HK-2 (cell line): ENCODE measurements around the gene TRA2B.
A peak's percentile ranks its signal among the peaks of the same experiment; 100 is the strongest.
"Not testable (repeated sequence)": the region's sequence is repeated elsewhere in the genome, so short reads cannot be mapped to it uniquely, and the experiment has no call there.

ENCODE experiments used
- DNase-seq: peaks from one replicate; pipeline ENCODE4 v3.0.0-alpha.2; 2018; ENCODE audit not compliant: unreplicated experiment

TRA2B gene

GRCh38 chr3:185927501-185928200, 10.2 kb downstream of the TRA2B start:
- no peak for DNase-seq

DNA sequence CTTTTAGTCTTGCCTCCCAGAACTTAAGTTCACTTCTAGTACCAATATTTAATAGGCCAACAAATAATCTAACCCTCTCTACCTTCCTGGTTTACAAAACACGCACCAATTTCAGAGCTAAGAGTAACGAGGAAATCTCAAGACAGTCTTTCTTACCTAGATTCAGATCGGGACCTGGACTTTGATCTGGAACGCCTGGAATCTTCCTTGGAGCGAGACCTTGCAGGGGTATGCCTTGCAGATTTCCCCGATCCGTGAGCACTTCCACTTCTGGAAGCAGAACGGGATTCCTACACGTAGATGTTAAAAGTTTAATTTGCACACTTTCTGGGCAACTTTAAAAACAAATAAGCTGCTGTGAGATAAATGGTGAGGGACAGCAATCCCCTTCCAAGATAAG, 11.4 kb downstream of the TRA2B start:
- DNase-seq = no peak

- no peak for DNase-seq
Measured at GRCh38 chr3:185925353-185925752, 12.5 kb downstream of the TRA2B start.

- DNase-seq = no peak
Measured at GRCh38 chr3:185924375-185924774, 13.4 kb downstream of the TRA2B start.

- DNase-seq = no peak
Measured at GRCh38 chr3:185920184-185920583, 17.6 kb downstream of the TRA2B start.

DNA sequence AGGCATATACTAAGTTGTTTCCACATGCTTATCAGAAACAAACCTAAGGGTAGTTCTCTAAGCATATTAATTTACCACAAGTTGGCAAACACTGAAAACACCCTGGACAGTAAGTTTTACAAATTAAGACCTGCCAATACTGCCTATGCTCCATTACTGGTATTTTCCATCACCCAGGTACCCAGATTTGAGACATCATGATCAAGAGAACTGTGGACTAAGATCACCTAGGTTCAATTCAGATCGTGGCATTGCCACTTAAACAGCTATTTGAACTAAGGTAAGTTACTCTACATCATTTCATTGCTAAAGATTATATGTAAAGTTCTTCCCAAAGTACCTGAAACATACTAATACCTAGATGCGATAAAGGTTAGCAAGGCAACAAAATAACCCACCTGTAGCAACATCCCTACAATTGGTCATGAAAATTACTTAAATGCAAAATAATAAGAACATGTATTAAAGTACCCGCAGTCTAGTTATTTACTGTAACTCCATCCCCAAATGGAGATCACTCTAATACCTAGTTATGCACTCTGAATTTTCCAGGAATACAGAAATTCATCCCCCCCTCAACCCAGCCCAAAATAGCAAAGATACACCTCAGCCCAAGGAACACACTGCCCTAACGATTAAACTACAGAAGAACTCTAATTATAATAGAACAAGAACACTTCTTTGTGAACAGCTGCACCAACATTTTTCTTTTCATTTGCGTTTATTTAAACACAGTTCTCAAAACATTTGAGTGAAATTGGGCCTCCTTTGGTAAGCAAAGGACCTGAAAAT, 21.6 kb downstream of the TRA2B start:
- no peak for DNase-seq

DNA sequence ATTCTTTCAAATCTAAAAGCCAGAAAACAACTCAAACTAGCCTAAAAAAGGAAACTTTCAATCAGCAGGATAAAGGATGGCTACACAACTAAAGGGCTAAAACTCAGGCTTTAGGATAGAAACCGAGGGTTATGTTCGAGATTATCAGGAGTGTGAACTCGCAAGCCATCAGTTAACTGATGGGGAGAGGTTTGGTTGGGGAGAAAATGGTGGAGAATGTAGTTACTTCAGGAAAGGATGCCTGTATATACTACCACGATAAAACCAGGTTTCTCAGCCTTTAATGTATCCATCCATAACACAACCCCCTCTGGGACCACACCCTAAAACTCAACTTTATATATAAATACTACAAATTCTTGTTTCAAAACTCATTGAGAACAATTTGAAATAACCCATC, 22.2 kb downstream of the TRA2B start:
- no peak for DNase-seq

- no peak for DNase-seq
Measured at GRCh38 chr3:185914911-185915629, 22.7 kb downstream of the TRA2B start.

DNA sequence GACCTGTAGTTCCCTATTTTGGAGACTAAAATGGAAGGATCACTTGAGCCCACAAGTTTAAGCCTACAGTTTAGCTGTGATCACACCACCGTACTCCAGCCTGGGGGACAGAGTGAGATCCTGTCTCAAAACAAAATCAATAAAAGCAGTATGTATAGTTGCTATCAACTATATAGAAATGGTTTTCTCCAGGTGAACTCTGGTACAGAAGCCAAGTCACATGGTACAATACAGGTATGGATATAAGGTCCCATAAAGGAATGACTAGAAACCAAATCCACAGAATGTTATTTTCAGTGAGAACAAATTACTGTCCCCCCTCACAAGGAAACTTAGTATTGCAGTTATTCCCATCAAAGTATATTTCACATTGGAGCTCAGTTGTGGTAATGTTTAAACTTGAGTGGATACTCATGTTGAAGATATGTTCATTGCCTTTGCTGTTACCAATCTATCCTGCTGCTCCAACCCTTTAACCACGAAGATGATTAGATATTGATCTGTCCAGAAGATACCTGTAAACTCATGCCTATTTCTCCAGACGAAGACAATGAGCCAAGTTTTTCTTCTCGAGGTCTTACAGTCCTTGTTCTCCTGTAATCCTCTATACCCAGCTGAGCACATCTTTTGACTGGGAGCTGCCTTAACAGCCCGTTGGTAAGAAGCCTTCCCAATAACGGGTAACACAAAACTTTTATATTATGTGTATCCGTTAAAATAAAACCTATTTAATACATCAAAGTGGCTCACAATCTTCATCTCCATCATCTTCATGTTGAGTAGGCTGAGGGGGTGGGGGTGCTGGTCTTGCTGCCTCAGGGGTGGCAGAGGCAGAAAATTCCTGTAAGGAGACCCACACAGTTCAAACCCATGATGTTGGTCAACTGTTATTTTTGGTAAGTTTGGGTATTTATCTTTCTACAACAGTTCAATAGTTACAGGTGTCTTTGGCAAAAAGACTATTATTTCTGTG, 24.6 kb downstream of the TRA2B start:
- DNase-seq = no peak

DNA sequence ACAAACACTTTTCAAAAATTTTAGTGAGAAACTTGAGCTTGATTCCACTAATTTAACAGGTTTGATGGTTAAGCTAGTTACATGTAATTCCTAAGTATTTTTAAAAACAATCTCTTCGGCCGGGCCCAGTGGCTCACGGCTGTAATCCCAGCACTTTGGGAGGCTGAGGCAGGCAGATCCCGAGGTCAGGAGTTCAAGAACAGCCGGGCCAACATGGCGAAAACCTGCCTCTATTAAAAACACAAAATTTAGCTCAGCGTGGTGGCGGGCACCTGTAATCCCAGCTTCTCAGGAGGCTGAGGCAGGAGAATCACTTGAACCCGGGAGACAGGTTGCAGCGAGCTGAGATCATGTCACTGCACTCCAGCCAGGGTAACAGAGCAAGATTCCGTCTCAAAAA, 25.3 kb downstream of the TRA2B start:
- no peak for DNase-seq

DNA sequence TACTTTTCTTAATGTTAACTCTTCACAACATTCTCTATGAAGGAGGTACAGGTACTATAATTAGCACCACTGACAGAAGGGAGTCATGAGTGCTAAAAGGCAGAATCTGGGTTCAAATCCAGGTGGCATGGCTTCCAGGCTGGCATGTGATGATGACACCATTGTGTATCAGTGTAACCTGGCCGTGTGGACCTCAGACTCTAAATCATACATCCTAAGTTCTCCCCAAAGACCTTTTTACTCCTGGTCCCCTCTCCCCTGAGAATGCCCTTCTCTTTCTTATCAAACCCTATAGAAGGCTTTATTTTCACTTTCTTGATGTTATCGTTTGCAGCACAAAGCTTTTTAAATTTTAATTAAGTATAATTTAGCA, 26.8 kb downstream of the TRA2B start:
- DNase-seq = not testable (repeated sequence)

- not testable (repeated sequence) for DNase-seq
Measured at GRCh38 chr3:185910322-185911075, 27.3 kb downstream of the TRA2B start.

GRCh38 chr3:185909913-185910312, 27.9 kb downstream of the TRA2B start:
- DNase-seq = not testable (repeated sequence)

DNA sequence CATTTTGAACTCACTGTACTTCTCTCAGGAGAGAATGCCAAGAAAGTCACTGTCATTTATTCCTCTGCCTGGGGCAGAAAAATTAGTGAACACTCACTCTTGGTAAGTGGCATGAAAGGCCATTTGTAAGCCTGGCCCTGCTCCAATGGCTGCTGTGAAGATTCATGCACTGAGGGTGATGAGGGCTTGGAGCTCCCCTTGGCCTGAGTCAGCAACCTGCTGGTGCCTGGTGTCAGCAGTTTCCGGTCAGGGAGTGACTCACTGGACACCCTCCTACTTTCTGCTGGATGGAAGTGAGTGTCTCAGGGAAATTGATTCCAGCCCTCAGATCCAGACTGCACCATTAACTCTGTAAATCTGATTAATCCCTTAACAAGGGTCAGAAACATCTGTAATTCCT, 37.6 kb downstream of the TRA2B start:
- DNase-seq = peak; percentile 91

DNA sequence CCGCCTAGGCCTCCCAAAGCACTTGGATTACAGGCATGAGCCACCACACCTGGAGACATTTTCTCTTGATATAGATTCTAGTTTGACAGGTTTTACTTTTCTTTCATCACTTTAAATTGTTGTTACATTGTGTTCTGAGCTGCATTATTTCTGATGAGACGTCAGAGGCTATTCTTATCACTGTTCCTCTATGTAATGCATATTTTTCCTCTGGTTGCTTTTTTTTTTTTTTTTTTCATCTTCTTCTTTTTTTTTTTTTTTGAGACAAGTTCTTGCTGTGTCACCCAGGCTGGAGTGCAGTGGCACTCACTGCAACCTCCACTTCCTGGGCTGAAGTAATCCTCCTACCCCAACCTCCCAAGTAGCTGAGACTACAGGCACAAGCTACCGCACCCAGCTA, 41.2 kb downstream of the TRA2B start:
- no peak for DNase-seq

GRCh38 chr3:185887066-185887465, 50.7 kb downstream of the TRA2B start:
- no peak for DNase-seq

DNA sequence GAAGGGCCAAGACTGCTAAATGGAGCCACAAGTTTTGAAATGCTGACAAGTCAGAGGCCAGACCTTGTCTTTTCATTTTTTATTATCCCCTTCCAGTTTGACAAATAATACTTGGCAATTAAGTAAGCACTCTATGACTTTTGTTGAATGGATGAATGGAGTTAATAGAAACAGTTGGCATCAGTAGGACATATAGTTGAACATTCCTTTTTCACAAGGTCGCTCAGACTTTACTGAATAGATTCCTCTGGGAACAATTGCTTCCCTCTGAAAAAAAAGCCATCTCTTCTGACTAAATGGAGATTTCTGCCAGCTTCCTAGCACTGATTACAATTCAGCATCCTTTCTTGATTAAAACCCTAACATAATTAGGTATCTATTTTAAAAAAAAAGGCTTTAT, 53.2 kb downstream of the TRA2B start:
- DNase-seq = no peak

DNA sequence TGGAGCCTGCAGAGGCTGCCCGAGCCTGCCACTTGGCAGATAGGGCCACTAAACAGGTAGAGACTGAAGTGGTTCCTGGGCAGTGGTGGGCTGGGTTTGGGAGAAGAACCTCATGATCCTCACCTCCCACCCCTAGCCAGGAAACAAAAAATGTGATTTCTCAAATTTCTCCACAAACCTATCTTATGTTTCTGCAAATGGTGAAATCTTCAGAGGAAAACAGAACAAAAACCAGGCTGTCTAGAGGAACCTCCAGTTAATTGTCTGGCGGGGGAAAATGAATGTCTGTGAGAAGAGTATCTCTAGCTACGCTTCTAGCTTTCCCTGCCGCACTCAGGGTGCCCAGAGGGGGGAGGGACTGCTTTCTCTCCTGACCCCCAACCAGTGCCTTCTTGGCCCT, 55.9 kb downstream of the TRA2B start:
- DNase-seq = no peak

GRCh38 chr3:185880600-185880999, 57.2 kb downstream of the TRA2B start:
- no peak for DNase-seq

- DNase-seq = no peak
Measured at GRCh38 chr3:185878920-185879319, 58.9 kb downstream of the TRA2B start.

- DNase-seq = no peak
Measured at GRCh38 chr3:185874119-185874518, 63.7 kb downstream of the TRA2B start.
